GM10266 (cell line): ENCODE measurements around the gene ABL1.

ENCODE experiments used
- DNase-seq: peaks from one replicate; pipeline ENCODE4 v3.0.0; 2012; ENCODE audit errors: extremely low spot score
- TF ChIP-seq, protein P1 (sequence below): IDR thresholded peaks from 2 replicates; pipeline ENCODE4 v1.5.1; 2012; ENCODE audit warnings: mild to moderate bottlenecking, low read depth; ENCODE audit not compliant: control insufficient read depth, insufficient read depth; ENCODE audit errors: missing control alignments

ABL1 gene

DNA sequence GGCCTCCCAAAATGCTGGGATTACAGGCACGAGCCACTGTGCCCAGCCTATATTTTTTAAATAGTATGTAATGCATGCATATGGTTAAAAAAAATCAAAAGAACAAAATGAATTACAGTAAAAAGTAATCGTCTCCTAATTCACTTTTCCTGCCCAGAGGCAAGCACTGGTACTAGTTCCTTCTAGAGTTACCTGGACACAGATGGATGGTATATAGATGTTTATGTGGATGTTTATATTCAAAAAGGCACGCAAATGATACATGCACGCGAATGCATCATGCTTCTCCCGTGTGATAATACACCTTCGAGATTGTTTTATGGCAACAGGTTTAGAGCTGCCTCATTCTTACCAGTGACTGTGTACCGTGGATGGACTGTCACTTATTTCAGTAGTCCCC is 21.4 kb downstream of the ABL1 start:
- TF ChIP-seq, protein P1, sequence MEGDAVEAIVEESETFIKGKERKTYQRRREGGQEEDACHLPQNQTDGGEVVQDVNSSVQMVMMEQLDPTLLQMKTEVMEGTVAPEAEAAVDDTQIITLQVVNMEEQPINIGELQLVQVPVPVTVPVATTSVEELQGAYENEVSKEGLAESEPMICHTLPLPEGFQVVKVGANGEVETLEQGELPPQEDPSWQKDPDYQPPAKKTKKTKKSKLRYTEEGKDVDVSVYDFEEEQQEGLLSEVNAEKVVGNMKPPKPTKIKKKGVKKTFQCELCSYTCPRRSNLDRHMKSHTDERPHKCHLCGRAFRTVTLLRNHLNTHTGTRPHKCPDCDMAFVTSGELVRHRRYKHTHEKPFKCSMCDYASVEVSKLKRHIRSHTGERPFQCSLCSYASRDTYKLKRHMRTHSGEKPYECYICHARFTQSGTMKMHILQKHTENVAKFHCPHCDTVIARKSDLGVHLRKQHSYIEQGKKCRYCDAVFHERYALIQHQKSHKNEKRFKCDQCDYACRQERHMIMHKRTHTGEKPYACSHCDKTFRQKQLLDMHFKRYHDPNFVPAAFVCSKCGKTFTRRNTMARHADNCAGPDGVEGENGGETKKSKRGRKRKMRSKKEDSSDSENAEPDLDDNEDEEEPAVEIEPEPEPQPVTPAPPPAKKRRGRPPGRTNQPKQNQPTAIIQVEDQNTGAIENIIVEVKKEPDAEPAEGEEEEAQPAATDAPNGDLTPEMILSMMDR: no peak
- no peak for DNase-seq

DNA sequence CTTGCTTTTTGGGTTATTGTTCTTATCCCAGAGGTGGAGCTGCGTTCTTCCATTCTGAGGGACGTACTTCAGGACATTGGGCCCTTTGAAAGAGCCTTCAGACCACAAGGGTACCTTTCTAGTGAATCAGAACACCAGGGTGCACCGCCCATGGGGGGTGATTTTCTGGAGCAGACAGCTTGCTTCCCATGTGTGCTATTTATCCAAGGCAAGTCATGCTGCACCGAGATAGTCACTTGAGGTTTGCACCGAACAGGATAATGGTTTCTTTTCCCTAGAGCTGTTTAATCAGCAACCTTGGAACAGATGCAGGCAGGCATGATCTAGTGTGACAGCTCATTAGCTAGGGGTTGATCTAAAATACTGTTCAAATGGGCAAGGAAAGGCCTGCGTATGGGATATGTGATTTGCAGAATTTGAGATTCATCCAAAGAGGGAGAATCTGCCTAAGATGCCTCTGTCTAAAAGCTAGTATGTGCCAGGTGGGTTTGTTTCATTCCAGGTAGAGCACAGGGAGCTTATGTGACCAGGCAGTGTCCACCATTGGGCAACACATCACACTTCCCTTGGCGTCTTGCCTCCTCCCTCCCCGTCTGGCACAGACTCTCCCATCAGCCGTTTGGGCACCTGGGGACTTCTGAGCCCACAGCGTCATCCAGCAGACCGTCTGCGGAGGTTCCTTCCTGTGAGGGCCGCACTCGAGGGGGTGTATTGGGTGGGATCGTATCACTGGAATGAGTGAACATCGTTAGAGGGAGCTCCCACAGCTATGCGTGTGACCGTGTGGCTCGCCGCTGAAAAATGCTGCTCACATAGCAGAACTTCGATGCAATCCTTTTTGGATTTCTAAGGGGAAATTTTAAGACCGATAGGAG is 23.0 kb downstream of the ABL1 start:
- no peak for DNase-seq
- TF ChIP-seq, protein P1: no peak

DNA sequence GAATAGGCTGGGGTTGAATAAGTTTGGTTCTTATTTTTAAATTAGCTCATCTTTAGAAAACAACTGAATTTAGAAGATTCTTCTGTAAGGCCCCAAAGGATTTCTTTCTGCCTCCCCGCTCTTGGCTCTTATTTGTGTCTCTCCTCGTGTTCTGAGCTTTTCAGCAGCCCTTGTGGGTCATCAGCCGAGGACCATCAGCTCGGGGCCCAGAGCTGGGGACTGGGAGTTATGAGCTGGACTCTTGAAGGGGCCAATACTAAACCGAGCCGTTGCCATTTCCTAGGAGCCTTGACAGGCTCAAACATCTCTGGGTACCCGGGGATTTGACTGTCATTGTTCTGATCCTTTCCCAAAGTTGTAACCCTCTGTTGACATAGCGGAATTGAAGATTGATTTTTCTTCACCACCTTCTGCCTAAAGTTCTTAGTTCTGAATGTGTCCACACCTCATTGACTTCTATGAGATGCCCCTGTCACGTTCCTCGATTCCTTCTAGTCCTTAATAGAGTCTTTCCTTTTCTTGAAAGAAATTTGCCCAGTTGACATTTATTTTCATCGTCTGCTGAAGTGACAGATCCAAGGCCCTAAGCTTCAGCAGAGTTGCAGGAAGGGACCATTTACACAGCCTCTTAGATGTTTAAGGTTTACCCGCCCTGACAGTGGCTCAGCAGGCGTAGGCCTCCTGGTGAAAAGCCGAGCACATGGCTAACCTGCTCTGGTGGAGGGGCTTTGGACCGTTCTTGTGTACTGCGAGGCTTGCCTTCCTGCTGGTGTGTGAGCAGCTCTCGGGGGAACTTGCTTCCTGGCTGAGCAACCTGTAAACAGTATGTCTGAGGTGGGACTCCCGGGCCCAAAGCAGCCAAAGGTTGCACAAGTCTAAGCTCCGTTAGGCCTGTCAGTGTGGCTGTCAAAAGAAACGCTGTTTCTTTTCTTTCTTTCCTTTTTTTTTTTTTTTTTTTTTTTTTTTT is 24.0 kb downstream of the ABL1 start:
- TF ChIP-seq, protein P1: no peak
- DNase-seq: no peak

DNA sequence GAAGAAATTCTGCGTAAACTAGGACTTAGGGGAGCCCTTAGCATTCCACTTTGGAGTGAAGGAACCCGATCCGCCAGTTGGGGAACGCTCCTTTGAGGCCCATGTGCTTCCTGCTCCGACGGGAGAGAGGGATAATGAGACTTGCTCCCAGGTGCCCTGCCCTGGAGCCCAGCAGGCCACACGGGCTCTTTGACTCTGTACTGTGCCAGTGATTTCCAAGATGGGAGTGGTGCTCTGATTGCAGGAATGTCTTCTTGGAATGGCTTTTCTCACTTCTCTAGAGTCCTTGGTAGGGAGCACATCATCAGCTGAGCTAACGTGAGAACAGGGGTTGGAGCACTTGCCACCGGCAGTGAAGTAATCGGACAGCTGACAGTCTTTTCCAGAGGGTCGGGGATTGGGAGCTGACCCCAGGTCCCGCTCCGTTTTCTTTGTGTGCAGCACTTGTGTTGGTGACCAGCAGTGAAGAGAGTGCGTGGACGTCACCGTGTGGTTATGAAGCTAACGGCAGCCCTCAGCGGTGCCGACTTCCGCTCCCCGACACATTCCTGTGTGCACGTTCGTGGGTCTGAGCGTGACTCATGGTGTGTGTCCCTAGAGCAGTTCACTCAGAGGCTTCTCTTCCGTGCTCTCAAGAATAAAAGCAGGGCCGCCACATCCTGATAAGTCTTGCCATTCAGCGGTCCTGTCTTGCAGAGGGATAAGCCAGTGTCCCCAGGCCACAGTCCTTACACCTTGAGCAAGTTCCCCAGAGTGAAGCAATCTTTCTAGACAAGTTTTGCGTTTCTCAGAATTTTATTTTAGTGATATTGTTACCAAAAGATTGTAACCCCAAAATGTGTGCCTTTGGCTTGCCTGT is 25.6 kb downstream of the ABL1 start:
- no peak for DNase-seq
- TF ChIP-seq, protein P1: no peak

DNA sequence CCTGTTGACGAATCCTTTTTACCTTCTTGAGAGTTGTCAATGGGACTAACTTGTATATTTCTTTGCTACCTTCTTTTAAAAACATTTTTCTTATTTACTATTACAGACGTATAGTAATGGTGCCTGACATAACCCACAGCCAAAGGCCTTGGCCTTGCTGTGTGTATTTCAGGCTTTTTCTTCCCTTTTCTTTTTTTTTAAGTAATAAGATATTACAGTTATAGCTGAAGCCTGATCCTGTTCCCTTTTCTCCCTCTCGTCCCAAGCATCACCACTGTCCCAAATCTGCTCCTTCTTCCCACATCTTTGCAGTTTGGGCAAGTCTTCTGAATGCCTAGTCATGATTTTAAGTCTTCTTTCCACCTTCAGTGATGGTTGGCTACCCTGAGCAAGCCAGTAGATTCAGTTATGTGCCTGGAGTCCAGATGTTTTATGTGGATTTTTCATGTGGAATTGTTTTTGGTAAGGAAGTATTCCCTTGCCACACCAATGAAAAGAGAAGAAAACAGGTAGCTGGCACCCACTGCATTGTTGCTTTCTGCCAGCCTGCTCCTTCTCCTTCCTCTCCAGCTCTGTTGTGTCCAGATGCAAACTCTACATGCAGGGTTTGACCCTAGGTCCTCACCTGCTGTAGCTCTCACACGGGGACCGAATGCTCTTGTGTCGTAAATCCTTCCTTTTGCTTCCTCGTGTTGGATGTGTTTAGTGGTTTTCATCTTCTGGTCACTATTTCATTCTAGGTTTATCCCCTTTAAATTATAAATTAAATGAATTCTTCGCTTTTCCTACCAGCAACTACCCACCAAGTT is 26.5 kb downstream of the ABL1 start:
- TF ChIP-seq, protein P1: no peak
- no peak for DNase-seq

DNA sequence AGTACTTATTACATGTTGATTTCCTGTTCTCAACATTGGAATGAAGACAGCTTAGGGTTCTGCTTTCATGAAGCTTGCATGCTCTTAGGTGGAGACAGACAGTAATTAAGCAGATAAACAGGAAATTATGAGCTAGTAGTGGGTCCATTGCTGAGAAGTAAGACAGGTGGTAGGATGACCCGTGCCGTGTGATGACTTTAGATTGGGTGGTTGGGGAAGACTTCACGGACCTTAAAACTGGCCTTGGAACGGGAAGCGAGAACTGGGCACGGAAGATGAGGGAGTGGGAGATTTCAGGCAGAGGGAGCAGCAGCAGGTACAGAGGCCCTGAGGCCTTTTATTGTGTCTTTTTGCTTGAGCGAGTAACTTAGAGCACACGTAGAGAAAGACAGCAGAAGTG is 27.2 kb downstream of the ABL1 start:
- no peak for DNase-seq
- TF ChIP-seq, protein P1: no peak
